ENCODE measurements around the gene SPIRE1.

DNA sequence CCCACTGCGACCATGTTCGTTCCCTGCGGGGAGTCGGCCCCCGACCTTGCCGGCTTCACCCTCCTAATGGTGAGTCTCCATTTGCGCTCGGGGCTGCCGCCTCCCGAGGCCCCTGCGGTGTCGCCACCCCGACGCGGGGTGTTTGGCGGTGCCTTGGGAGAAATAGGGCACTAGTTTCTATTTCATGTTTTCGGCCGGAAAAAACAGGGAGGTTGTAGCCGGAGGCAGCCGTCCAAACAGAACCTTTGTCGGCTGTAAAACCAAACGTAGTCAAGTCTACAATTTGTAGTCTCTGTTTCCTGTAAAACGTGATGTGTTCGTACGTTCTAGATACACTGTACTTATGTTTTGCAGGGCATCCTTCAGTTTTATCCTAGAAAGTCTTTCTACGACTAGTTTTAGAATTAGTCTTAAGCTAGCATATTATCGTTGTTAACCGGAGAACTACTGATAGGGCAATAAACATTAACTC is 45.2 kb upstream of the SPIRE1 start:
- TF ChIP-seq, protein P1, sequence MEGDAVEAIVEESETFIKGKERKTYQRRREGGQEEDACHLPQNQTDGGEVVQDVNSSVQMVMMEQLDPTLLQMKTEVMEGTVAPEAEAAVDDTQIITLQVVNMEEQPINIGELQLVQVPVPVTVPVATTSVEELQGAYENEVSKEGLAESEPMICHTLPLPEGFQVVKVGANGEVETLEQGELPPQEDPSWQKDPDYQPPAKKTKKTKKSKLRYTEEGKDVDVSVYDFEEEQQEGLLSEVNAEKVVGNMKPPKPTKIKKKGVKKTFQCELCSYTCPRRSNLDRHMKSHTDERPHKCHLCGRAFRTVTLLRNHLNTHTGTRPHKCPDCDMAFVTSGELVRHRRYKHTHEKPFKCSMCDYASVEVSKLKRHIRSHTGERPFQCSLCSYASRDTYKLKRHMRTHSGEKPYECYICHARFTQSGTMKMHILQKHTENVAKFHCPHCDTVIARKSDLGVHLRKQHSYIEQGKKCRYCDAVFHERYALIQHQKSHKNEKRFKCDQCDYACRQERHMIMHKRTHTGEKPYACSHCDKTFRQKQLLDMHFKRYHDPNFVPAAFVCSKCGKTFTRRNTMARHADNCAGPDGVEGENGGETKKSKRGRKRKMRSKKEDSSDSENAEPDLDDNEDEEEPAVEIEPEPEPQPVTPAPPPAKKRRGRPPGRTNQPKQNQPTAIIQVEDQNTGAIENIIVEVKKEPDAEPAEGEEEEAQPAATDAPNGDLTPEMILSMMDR (IDR thresholded peaks at IDR 0.05), result no peak
- no peak for TF ChIP-seq POLR2A (IDR thresholded peaks at IDR 0.05)

Data from Peyer's patch (tissue), 4 donors.